NCI-H2107 treated with DMSO at 0.1 percent for 48 hours (cell line): Measurements from ENCODE around the gene PSMD9.
"Not testable (repeated sequence)": the region's sequence is repeated elsewhere in the genome, so short reads cannot be mapped to it uniquely, and the experiment has no call there.

Source experiments
- DNase-seq: peaks from one replicate; lab custom pipeline; 2025; ENCODE audit not compliant: unreplicated experiment; lab: John Stamatoyannopoulos, UW

Gene PSMD9

DNA sequence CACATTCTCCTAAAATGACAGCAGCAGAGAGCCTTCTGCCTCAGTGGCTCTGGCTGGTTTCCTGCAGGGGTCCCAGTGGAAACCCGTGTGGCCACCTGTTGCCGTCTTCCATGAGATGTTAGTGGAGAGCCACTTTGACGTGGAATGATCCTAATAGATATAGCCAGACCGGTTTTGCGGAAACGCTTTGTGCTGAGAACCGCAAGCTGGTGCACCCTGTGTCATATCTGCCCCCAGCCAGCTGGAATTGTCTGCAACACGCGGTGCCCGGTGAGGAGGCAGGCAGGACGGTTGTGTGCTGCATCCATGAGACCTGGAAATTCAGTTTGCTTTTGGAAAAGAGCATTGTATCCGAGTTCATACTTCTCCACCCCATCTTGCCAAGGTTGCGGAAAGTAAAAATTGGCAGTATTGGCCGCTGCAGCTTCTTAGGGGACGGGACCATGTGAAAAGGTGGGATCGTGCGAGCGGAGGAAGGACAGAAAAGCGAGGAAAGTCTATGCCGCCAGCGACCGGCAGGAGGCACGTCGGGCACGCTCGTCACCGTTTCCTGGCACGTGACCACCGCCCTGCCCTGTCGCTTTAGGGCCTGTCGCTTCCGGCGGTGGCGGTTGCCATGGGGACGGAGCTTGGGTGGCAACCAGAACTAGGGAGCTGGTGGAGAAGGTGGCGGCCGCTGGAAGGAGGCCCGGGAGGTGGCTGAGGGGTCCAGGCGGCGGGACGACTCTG is 29.5 kb downstream of the PSMD9 start, which contains the start of gene CFAP251:
TSS of gene CFAP251 (plus strand) at position 643 of the 729 bp plus-strand sequence. CDS start 2,714 bp downstream, outside the sequence.
- DNase-seq, result peak; percentile 91

DNA sequence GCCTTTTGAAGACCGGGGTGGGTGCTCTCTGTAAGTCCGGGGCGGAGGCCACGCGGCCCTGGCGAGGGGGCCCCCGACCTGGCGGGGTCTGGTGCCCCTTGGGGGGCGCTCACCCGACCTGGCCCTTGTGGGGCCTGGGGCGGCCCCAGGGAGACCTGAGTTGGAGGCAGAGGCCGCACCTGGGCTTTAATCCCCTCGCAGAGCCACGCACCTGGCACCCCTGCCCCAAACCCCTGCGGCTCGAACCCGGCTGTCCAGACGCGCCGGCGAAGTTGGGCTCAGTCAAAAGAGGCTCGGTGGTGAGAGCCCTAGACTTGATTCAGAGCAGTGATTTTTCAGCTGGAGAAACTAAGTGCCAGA is 30.1 kb downstream of the PSMD9 start:
- no peak for DNase-seq

DNA sequence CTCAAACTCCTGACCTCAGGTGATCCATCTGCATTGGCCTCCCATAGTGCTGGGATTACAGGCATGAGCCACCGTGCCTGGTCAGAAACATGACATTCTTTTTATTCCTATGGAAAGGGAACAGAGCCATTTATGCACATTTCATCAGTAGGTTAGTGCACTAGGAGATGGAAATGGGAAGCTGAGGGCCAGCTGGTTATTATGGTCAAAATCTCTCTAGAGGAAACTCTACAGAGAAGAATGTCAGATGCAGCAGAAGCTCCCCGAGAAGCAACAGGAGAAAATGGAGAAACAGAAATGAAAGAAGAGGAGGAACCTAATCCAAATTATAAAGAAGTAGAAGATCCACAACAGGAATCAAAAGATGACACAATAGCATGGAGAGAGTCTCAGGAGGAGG is 32.5 kb downstream of the PSMD9 start:
- no peak for DNase-seq

DNA sequence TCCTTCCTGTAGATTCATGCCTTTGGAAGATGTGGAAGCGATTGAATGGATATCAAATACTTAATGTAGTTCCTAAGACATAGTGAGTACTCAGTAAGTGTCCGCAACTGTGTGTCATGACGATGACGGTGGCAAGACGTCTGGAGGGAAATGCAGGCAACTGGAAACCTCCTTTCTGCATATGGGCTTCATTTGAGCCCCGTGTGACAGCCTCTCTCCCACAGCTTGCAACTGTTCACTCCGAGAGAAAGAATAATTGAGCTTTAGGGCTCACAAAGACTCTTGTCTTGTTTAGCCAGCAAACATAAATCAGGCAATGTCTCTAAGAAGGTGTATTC is 36.7 kb downstream of the PSMD9 start:
- no peak for DNase-seq

DNA sequence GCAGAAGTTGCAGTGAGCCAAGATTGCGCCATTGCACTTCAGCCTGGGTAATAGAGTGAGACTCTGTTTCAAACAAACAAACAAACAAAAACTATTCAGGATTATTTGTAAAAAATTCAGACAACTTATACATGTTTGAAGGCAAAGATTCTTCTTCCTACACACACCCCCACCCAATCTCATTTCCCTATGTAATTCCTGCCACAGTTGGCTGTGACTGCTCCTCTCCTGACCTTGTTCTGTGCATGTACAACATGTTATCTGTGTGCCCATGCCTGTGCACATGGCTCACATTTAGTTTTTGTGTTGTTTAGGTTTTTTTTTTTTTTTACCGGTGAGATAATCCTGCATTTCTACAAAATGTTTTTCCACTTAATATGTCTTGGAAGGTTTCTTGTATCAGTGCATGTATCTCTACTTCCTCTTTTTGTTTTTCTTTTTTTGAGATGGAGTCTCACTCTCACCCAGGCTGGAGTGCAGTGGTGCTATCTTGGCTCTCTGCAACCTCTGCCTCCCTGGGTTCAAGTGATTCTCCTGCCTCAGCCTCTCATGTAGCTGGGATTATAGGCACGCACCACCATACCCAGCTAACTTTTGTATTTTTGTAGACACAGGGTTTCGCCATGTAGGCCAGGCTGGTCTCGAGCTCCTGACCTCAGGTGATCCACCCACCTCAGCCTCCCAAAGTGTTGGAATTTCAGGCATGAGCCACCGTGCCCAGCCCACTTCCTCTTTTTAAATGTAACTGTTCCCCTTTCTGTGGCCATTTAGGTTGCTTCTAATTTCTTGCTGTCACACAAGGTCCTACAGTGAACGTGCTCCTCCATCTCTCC is 38.5 kb downstream of the PSMD9 start:
- no peak for DNase-seq

DNA sequence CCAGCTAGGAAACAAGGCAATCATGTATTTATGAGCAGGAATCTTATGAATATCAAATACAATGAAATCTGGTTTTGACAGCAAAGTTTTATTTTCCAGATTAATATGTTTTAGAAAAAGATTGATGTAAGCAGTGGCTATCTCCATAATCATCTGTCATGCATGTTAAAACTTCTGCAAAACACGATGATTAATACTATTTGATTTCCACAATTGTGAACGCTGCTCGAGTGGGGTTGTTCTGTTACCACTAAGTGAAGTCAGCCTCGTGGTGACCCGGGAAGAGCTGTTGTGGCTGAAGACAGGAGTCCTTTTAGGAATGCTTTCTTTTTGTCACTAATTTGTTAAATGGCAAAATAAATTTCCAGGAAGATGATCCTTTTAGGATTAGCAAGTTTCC is 39.2 kb downstream of the PSMD9 start:
- DNase-seq, result no peak

DNA sequence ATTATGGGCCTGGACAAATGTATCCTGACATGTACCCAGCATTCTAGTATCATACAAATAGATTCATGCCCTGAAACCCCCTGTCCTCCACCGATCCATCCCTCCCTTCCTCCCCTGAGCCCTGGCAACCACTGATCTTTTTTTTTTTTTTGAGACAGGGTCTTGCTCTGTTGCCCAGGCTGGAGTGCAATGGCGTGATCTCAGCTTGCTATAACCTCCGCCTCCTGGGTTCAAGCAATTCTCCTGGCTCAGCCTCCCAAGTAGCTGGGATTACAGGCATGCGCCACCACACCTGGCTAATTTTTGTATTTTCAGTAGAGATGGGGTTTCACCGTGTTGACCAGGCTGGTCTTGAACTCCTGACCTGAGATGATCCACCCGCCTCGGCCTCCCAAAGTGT is 41.0 kb downstream of the PSMD9 start:
- DNase-seq, result not testable (repeated sequence)

DNA sequence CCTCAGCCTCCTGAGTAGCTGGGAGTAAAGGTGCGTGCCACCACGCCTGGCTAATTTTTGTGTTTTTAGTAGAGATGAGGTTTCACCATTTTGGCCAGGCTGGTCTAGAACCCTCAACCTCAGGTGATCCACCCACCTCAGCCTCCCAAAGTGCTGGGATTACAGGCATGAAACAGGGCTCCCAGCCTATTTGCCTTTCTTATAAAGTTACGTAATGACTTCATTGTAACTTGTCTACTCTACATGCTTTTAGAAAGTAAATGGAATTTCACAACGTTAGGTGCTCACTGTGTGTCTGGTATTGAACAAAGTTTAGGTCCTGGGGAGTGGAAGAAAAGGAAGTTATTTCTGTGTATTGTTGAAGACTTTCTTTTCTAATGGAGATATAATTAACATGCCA is 42.3 kb downstream of the PSMD9 start:
- no peak for DNase-seq

DNA sequence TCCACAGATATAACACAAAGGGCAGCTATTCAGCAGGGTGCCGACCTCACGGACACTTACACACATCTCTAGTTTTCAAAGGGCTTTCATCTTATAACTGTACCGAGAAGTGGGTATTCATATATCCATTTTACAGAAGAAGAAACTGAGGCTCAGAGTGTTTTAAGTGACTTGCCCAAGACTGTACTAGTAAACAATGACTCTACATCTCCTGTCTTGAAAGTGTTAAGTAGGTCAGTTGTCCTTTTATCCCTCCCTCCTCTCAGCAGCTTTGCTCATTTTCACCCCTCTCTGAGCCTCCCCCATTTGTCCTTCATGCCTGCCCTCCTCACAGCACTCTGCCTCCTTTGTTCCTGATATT is 43.6 kb downstream of the PSMD9 start:
- DNase-seq, result no peak

DNA sequence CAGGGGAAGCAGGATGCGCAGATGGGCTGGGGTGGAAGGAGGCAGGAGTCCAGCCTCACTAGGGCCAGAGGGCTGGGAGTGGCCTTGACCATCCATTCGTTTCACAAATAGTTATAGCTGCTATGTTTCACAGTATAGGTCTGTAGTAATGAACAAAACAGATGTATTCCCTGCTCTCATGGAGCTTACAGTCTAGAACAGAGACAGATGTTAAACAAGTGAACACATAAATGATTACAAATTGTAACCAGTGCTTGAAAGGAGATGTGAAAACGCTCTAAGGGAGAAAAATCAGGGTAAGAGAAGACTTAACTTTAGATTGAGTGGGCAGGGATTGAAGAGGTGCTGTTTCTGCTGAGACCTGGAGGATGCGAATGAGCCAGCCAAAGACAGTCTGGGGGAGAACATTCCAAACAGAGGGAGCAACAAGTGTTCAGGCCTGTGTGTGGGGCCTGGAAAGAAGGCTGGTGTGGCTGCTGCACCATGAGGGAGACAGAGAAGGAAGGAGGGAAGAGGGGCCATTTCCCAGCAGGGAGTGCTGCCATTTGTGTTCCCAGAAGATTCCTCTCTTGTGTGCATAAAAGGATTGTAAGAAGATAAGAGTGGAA is 44.4 kb downstream of the PSMD9 start:
- DNase-seq, result no peak

DNA sequence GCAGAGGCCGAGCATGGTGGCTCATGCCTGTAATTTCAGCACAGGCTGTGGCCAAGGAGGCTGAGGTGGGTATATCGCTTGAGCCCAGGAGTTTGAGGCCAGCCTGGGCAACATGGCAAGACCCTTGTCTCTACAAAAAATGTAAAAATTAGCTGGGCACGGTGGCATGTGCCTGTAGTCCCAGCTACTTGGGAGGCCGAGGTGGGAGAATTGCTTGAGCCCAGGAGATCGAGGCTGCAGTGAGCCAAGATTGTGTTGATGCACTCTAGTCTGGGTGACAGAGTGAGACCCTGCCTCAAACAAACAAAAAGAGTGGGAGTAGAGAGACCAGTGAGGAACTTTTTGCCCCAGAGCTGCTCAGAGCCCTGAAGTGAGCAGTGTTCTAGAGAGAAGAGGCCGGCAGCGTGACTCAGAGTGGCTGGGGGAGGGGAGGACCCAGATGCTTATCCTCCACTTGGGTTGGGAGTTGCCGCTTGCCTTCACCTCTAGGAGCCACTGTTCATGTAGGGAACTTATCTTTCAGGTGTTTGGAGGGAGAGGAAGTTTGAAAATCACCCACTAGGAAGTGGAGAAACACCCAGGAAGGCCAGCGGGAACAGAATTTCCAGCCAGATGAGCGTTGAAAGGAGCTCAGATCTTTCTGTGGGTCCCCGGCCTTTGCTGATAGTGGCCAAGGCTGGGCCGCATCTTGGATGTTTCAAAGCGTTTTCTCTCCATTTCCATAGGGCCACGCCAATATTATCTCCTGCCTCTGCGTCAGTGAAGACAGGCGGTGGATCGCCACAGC is 45.1 kb downstream of the PSMD9 start:
- DNase-seq, result no peak

DNA sequence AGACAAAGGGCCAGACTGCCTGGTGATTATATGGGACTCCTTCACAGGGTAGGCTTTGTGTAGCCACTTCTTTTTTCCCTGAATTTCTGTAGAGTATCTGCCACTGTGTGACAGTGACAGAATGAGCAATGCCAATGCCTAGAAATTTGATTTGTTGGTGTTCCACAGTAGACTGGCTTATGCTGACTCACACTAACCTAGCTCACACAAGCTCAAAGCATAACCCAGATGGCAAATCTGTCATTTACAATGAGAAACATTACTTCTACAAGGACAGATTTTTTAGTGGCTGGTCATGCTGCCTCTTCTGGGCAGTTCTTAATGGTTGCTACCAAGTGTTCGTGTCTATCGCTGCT is 45.7 kb downstream of the PSMD9 start:
- DNase-seq, result no peak

DNA sequence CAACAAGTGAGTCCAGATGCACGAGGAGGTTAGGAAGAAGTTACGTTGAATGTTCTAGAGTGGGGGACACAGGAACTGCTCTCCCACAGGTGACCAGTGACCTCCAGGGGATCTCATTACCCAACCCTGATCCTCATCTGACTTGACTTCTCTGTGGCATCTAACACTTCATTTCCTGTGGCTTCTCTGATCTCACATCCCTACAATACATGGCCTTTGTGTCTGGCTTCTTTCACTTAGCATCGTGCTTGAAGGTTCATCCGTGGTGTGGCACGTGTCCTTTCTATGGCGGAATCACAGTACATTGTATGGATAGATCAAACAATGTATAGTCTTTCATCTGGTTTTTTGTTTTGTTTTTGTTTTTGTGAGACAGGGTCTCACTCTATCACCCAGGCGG is 49.1 kb downstream of the PSMD9 start:
- DNase-seq, result no peak

DNA sequence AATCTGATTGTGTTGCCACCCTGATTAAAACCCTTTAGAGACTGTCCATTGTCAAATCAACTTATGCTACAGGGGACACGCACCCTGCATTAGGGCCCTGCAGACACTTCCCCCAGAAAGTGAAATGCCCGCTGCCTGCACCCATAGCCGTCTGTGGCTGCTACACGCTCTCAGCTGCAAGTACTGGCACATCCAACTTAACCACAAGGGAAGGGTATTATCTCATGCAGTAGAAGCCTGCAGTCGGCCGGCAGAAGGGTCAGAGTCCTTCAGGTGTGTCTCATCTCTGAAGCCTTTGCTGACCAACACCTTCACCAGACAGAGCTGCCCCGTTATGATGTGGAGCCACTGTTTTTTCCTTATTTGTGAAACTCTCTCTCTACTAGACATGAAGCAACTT is 50.6 kb downstream of the PSMD9 start:
- DNase-seq, result peak; percentile 24

DNA sequence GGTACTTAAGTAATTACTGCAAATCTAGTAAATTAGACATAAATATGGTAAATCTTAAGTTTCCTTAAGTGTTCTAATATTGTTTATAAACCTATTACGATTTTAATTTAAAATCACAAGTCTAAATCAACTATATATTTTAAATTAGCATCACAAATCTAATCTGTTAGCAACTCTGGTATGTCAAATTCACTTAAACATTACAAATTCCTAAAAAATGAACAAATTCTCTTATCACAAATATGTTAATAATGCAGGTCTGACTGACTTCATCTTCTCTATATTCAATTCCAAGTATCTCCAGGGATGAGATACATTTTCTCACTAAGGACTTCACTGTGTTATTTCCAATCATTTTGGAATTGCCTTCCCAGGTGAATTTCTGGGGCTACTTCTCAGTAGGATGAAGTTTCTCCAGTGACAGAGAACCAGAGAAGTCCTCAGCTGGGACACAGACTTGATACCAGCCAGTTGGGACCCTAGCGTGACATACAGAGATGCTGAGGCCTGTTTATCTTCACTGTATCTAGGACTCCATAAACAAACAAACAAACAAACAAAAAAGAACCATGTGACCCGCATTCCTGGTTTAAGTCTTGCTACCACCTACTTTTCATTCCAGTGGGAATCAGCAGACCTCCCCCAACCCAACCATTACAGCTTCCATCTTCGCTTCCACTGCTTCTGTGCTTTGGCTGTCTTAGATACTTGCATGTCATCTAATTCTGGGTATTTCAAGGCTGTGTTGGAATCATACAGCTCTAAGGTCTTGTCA is 51.6 kb downstream of the PSMD9 start:
- no peak for DNase-seq

DNA sequence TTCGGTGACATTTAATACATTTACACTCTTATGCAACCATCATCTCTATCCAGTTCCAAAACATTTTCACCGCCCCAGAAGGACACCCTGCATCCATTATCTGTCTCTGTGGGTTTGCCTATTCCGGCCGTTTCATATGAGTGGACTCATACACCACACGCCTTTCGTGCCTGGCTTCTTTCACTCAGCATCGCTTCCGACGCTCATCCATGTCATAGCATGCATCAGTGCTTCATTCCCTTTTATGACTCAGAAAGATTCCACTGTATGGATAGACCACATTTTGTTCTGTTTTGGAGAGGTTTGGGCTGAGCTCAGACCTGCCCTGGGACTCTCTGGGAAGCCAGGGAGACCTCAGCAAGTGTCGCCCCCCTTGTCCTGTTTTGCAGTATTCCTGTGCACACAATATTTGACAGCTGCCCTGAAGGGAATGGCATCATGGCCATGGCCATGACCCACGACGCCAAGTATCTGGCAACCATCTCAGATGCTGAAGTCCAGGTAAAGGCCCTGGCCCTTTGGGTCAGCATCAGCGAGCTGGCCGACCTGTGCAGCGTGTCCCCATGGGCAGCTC is 53.6 kb downstream of the PSMD9 start:
- no peak for DNase-seq

DNA sequence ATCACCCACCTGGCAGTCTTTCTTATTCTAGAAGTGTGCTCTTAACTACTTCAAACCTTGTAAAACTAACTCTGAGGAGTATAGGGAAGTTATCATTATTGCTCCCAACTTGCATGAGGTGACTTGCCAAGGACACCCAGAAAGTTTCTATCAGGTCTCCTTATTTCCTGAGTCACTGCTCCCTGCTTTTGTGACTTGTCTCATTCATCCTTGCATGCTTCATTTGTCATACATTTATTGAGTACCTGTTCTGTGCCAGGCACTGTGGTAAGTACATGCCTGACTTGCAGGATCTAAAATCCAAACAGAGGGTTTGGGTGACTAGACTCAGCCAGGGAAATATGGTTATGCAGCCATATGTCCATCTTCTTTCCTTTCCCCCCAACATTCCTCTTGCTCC is 55.3 kb downstream of the PSMD9 start:
- DNase-seq, result no peak

DNA sequence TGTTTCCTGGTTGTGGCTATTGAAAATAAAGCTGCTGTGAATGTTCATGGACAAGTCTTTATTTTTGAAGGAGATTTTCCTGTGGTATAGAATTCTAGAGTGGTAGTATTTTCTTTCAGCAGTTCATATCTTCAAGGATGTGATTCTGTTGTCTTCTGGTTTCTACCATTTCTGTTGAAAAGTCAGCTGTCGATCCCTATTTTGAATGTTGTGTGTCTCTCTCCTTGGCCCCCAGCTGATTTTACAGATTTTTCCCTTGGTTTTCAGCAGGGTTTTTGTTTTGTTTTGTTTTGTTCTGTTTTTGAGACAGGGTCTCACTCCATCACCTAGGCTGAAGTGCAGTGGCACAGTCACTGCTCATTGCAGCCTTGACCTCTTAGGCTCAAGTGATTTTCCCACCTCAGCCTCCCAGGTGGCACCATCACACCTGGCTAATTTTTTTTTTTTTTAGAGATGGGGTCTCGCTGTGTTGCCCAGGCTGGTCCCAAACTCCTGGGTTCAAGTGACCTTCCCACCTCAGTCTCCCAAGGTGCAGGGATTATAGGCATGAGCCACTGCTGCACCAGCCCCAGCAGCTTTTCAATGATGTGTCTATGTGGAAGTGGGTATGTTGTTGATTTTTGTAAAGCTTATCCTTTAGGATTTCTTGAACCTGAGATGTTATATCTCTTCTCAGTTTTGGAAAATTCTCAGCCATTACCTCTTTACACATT is 57.9 kb downstream of the PSMD9 start:
- no peak for DNase-seq

DNA sequence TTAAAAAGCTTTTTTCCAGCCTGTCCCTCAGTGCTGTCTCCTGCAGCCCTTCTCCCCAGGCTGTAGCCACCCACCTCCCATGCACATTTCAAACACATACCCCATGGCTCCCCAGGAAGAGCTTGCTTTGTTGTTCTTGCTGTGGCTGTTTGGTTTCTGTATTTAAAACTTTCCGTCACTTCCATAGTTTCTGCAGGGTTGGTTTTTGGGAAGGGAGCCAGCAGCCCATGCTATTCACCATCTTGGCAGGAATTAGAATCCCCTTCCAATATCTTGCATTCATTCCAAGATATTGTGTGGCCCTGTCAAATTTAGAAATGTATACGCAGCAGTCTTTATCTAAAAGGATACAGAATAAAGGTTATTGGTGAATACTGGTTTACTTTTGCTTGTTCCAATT is 59.4 kb downstream of the PSMD9 start:
- no peak for DNase-seq
